ENCODE results near the gene MYO5A.

Gene MYO5A

DNA sequence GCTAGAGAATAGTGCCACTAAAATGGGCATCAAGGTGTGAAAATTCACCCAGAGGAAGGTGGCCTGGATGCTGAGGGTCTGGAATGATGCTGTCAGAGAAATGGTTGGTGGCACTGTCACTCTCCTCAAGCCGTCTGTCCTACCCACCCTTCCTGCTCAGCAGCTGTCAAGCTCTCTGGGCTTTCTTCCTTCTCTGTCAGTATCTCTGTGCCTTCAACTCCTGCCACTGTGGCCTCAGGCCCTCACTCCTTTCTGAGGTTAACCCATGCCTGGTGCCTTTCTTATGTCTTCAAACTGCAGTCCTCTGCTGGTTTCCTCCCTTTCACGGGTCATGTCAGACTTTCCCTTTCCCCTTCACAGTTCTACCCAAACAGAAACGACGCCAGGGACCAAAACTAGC is 237.5 kb downstream of the MYO5A start:
- Histone ChIP-seq H3K27ac (replicated peaks) (no peak overlapping the region), H3K27me3 (ENCODE audit: insufficient read depth, poor library complexity, severe bottlenecking) (peaks cover 14% of the 10 kb centered on the region), H3K4me3 (replicated peaks; ENCODE audit: insufficient read depth, low read length) (no peak overlapping the region)
- TF ChIP-seq GABPA (IDR thresholded peaks at IDR 0.05; ENCODE audit: low read depth) (no peak), POLR2AphosphoS5 (IDR thresholded peaks at IDR 0.05; ENCODE audit: low read depth) (no peak), SPI1 (IDR thresholded peaks at IDR 0.05; ENCODE audit: borderline replicate concordance, low read depth) (no peak)
- TF ChIP-seq, protein P1, sequence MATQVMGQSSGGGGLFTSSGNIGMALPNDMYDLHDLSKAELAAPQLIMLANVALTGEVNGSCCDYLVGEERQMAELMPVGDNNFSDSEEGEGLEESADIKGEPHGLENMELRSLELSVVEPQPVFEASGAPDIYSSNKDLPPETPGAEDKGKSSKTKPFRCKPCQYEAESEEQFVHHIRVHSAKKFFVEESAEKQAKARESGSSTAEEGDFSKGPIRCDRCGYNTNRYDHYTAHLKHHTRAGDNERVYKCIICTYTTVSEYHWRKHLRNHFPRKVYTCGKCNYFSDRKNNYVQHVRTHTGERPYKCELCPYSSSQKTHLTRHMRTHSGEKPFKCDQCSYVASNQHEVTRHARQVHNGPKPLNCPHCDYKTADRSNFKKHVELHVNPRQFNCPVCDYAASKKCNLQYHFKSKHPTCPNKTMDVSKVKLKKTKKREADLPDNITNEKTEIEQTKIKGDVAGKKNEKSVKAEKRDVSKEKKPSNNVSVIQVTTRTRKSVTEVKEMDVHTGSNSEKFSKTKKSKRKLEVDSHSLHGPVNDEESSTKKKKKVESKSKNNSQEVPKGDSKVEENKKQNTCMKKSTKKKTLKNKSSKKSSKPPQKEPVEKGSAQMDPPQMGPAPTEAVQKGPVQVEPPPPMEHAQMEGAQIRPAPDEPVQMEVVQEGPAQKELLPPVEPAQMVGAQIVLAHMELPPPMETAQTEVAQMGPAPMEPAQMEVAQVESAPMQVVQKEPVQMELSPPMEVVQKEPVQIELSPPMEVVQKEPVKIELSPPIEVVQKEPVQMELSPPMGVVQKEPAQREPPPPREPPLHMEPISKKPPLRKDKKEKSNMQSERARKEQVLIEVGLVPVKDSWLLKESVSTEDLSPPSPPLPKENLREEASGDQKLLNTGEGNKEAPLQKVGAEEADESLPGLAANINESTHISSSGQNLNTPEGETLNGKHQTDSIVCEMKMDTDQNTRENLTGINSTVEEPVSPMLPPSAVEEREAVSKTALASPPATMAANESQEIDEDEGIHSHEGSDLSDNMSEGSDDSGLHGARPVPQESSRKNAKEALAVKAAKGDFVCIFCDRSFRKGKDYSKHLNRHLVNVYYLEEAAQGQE (IDR thresholded peaks at IDR 0.05; ENCODE audit: insufficient replicate concordance, low read depth), result no peak
- TF ChIP-seq, protein P2, sequence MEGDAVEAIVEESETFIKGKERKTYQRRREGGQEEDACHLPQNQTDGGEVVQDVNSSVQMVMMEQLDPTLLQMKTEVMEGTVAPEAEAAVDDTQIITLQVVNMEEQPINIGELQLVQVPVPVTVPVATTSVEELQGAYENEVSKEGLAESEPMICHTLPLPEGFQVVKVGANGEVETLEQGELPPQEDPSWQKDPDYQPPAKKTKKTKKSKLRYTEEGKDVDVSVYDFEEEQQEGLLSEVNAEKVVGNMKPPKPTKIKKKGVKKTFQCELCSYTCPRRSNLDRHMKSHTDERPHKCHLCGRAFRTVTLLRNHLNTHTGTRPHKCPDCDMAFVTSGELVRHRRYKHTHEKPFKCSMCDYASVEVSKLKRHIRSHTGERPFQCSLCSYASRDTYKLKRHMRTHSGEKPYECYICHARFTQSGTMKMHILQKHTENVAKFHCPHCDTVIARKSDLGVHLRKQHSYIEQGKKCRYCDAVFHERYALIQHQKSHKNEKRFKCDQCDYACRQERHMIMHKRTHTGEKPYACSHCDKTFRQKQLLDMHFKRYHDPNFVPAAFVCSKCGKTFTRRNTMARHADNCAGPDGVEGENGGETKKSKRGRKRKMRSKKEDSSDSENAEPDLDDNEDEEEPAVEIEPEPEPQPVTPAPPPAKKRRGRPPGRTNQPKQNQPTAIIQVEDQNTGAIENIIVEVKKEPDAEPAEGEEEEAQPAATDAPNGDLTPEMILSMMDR (IDR thresholded peaks at IDR 0.05; ENCODE audit: insufficient read depth, low read length), result no peak
- no peak for DNase-seq (ENCODE audit: low read depth in 1 of 2, low spot score in 1 of 2)

DNA sequence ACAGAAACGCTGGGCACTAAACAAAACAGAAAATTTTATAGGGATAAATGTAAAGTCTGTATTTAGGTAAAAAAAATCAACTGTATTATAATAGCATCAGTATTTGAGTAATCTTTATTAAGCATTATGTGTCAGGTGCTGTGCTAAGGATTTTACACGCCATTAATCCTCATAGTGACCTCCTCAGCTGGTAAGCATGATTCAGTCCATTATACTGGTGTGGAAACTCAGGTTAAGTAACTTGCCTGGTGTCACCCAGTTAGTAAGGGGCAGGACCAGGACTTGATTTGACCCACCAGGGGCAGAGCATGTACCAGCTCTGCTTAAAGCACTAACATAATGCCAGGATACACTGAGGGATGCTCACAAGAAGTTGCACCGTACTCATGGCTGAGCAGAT is 237.9 kb downstream of the MYO5A start:
- H3K4me3 ChIP-seq (replicated peaks; ENCODE audit: insufficient read depth, low read length), result no peak overlapping the region
- TF ChIP-seq GABPA (IDR thresholded peaks at IDR 0.05; ENCODE audit: low read depth), result no peak
- no peak for TF ChIP-seq SPI1 (IDR thresholded peaks at IDR 0.05; ENCODE audit: borderline replicate concordance, low read depth)
- TF ChIP-seq, protein P2 (IDR thresholded peaks at IDR 0.05; ENCODE audit: insufficient read depth, low read length), result no peak
- TF ChIP-seq, protein P1 (IDR thresholded peaks at IDR 0.05; ENCODE audit: insufficient replicate concordance, low read depth), result no peak
- H3K27ac ChIP-seq (replicated peaks), result no peak overlapping the region
- peaks cover 11% of the 10 kb centered on the region for H3K27me3 ChIP-seq (ENCODE audit: insufficient read depth, poor library complexity, severe bottlenecking)
- DNase-seq (ENCODE audit: low read depth in 1 of 2, low spot score in 1 of 2), result no peak

DNA sequence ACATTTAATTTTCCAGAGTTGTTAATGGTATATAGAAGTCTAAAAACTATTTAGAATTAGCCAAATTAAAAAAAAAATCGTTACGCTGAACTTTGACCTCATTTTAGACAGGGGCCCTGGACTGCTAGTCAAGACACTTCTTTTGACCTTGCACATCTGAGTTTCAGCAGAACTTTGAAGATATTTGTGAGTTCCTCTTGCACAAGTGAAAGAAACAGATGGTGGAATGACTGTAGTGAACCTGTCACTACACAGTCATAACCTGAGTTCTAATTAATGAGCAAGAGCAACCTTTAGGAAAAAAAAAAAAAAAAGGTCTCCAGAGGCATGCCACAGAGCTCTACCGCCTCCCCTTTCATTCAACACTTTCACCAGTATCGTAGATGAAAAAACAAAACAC is 238.4 kb downstream of the MYO5A start:
- DNase-seq (ENCODE audit: low read depth in 1 of 2, low spot score in 1 of 2), result no peak
- no peak overlapping the region for H3K27ac ChIP-seq (replicated peaks)
- no peak overlapping the region for H3K4me3 ChIP-seq (replicated peaks; ENCODE audit: insufficient read depth, low read length)
- peaks cover 11% of the 10 kb centered on the region for H3K27me3 ChIP-seq (ENCODE audit: insufficient read depth, poor library complexity, severe bottlenecking)
- TF ChIP-seq, protein P2 (IDR thresholded peaks at IDR 0.05; ENCODE audit: insufficient read depth, low read length), result no peak
- no peak for TF ChIP-seq POLR2AphosphoS5 (IDR thresholded peaks at IDR 0.05; ENCODE audit: low read depth)
- TF ChIP-seq SPI1 (IDR thresholded peaks at IDR 0.05; ENCODE audit: borderline replicate concordance, low read depth), result no peak
- no peak for TF ChIP-seq GABPA (IDR thresholded peaks at IDR 0.05; ENCODE audit: low read depth)
- TF ChIP-seq, protein P1 (IDR thresholded peaks at IDR 0.05; ENCODE audit: insufficient replicate concordance, low read depth), result no peak
